Head of caudate nucleus (tissue), 42 donors: ENCODE results near the gene GPATCH8.
A peak's percentile ranks its signal among the peaks of the same experiment; 100 is the strongest.

Source experiments
- DNase-seq, 42 donors: peaks; one replicate each; pipeline versions ENCODE4 v3.0.0 to v3.0.0-alpha.2; 2020 to 2021; ENCODE audit warnings: mixed read lengths in 7 of 42
- intact Hi-C: fragments of 100-400 bp; cut with DNase I; formaldehyde crosslinking; loops from one replicate; pipeline ENCODE4 v1.15.0; 2022

The GPATCH8 gene

GRCh38 chr17:44363613-44364159, 139.5 kb downstream of the GPATCH8 start, which contains the start of gene FAM171A2:
FAM171A2 (minus strand) TSS chr17:44363853; CDS start chr17:44363714, 139 bp downstream.
- intact Hi-C loops = no loop called here
- DNase-seq = peak in 38 of 42 donors; percentile 30 to 85 (median 68)

DNA sequence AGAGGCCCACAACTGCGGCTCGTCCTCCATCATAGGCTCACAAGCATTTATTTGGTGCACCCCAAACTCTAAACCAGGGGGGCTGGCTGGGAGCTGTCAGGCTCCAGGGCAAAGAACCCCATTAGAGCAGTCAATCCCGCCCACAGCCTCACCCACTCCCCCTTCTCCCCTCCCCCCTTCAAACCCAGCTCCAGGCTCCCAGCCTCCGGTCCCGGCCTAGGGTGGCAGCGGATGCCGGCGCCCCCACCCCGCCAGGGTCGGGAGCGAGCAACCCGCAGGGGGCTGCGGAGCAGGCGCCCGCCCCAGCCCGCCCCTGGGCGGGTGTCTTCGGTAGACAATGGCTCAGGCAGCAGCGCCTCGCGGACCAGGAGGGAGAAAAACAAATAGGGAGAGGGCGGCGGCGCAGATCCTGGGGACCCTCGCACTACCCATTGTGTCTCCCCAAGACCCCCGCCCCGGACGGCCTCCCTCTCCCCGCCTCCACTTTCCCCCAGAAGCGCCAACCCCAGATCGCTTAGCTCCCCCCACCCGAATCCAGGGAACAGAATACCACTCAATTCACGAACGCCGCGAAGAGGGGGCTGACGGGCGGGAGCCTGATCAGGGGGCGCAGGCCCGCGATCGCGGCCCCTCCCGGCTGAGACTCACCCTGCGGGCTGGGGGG, 140.1 kb downstream of the GPATCH8 start:
- DNase-seq = peak in 17 of 42 donors; percentile 17 to 66 (median 48)
- intact Hi-C loops = no loop called here

GRCh38 chr17:44362459-44362948, 140.7 kb downstream of the GPATCH8 start:
- DNase-seq = no peak
- intact Hi-C loops = no loop called here

DNA sequence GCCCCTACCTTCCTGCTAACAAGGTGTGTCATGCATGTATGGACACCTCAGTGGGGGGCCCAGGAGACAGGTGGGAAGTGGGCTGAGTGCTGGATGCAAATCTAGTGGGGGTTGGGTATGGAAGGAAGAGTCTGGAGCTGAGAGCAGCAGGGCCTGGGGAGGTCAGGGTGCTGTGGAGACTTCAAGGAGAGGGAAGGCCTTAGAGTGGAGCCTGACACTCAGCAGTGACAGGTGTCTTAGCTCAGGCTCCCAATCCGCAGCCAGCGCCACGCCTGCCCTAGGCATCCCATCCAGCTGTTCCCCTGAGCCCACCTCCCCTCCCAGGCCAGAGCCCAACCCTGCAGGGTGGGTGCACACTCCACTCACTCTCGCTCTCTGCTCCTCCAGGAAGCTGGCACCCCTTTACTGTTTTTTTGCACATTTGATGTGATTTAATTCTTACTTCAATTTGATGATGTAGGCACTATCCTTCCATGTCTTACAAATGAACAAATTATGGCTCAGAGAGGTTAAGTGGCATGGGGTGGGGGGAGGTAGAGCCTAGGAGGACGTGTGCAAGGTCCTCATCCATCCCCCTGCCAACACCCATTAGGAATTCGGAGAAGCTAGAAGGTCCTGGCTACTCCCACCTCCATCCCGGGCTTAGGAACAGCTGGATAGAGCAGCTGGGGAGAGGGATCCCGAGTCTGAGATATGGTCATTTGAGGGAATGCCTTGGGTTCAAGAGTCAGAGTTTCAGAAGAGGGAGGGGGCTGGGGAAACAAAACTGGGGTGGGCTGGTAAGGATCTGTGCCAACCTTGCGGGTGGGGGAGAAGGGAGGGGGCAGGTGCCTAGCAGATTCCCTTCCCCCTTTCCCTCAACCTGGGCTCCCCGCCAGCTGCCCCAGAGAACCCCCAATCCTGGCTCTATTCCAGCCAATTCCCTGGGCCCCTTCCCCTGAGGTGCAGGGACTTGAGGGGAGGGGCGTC, 141.6 kb downstream of the GPATCH8 start:
- DNase-seq = no peak

DNA sequence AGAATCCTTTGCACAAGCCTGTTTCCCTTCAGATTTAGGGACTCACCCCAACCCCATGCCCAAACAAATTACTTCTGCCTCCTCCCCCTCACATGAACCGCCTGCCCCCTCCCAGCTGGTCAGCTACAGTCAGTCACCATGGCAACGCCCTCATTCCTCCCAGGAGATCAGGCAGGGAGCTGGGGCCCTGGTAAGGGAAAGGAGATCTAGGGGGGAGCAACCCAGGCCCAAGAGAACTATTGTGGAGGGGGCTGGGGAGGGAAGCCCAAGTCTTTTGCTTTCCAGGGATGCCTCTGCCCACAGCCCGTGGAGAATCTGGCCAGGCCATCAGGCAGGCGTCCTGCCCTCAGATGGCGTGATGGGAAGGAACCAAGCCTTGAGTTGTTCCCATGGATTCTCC, 142.4 kb downstream of the GPATCH8 start:
- peak in 2 of 42 donors; percentile 36 to 44 for DNase-seq
- intact Hi-C loops = no loop called here

More for the DNA sequence above, 141.6 kb downstream of the GPATCH8 start:
- intact Hi-C loops = no loop called here

DNA sequence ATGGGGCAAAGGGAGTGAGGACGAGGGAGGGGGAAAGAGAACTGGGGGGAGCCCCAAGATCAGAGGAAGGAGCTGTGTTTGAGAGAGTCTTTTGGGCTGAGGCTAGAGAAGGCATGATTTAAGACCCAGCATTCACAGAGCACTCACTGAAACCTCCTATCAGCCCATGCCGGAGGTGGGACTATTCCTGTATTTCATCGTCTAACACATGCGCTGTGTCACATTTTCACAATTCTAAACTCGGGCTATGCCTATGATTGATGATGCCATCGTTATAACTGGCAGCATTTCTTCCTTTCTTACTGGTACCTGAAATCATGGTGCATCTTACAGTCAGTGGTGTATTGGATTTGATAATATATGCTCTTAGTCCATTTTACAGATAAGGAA, 143.1 kb downstream of the GPATCH8 start:
- DNase-seq = peak in 14 of 42 donors; percentile 25 to 82 (median 50)
- intact Hi-C loops = no loop called here

DNA sequence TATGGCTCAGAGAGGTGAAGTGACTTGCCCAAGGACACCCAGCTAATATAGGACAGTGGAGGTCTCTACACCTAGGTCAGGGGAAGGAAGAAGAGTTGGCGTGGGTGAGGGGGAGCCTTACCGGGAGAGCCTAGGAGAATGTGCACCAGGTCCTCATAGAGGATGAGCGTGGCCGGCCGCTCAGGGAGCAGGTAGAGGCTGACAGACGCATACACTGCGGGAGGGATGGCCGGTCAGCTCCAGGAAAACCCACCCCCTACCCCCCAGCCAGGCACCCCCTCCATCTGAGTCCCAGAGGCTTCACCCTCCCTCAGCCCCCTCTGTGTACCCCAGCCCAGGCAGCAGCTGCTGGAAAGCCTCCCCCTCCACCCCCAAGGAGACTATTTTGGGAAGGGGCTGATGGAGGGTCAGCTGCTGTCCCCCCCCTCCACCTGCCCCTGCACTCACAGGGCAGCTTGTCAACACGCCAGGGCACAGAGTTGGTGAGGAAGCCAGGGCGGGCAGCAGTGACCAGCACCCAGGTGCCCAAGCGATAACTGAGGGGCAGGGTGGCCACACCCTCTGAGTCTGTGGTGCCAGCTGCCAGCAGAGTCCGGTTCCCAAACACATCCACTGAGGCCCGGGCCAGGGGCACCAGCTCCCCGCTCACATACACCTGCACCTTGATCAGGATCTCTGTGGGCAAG, 143.6 kb downstream of the GPATCH8 start:
- DNase-seq = no peak
- intact Hi-C loops = no loop called here

GRCh38 chr17:44359006-44359405, 144.2 kb downstream of the GPATCH8 start:
- no peak for DNase-seq
- intact Hi-C loops = no loop called here

DNA sequence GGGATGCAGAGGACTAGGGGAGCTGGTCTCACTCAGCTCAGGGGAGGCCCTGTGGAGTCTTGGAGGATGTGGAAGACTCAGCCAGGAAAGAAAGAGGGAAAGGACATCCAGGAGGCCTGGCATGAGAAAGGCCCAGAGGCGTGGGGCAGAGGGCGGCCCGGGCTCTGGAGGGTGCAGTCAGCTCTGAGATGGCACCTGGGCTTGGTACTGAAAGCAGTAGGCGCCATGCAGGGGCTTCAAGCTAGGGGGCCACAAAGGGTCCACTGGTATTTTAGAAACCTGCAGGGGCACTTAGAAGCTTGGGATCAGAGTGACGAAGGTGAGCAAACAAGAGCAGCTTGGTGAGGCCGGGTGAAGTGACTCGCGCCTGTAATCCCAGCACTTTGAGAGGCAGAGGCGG, 145.1 kb downstream of the GPATCH8 start:
- intact Hi-C loops = no loop called here
- no peak for DNase-seq

DNA sequence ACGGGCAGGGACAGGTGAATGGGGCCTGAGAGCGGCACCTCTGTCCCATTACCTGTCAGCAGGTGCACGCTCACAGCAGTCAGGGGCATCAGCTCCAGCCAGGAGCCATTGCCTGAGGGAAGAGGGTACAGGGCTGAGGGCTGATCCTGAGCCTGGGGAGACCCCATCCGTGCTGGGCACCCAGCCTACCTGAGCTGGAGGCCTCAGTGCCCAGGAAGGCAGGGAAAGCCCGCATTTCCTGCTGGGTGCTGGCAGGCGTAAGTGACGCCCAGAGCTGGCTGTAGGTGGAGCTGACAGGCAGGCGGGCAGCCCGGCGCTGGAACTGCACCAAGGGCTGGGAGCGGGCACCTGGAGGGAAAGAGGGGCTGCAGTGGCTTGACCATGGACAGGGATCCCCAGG, 147.0 kb downstream of the GPATCH8 start:
- intact Hi-C loops = no loop called here

GRCh38 chr17:44355642-44356099, 147.5 kb downstream of the GPATCH8 start:
- intact Hi-C loops = no loop called here
- DNase-seq = no peak

More for the DNA sequence above, 147.0 kb downstream of the GPATCH8 start:
- DNase-seq = no peak

GRCh38 chr17:44354582-44355561, 148.3 kb downstream of the GPATCH8 start:
- DNase-seq = peak in 1 of 42 donors; percentile 54

DNA sequence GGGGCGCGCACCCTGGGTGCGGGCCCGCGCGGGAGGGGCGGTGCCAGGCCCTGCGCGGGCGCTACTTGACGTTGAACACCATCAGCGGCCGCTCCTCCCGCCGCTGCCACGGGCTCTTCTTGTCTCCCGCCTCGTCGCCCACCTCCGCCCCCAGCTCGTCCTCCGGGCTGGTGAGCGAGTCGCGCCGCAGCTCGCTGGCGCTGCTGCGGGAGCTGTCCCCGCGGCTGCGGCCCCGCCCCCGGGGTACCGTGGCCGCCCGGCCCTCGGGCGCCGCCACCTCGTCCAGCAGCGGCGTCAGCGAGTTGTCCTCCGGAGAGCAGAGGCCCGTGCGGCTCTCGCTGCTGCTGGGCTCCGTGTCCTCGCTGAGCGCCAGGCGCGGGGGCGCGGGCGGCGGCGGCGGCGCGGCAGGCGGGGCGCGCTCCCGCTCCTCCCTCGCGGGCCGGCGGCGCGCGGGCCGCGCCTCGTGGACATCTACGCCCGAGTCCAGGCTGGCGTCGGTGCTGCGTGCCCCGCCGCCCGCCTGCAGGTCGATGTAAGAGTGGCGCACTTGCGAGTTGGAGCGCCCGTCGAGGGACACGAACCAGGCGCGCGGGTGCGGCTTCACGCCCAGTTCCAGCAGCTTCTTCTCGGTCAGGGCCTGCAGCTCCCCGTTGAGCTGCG, 149.4 kb downstream of the GPATCH8 start:
- intact Hi-C loops = no loop called here
- DNase-seq = peak in 10 of 42 donors; percentile 11 to 53 (median 36)

More at GRCh38 chr17:44354582-44355561, 148.3 kb downstream of the GPATCH8 start:
- intact Hi-C loops = no loop called here

- intact Hi-C loops = no loop called here
- DNase-seq = no peak
Observed at GRCh38 chr17:44352828-44353671, 150.2 kb downstream of the GPATCH8 start.

DNA sequence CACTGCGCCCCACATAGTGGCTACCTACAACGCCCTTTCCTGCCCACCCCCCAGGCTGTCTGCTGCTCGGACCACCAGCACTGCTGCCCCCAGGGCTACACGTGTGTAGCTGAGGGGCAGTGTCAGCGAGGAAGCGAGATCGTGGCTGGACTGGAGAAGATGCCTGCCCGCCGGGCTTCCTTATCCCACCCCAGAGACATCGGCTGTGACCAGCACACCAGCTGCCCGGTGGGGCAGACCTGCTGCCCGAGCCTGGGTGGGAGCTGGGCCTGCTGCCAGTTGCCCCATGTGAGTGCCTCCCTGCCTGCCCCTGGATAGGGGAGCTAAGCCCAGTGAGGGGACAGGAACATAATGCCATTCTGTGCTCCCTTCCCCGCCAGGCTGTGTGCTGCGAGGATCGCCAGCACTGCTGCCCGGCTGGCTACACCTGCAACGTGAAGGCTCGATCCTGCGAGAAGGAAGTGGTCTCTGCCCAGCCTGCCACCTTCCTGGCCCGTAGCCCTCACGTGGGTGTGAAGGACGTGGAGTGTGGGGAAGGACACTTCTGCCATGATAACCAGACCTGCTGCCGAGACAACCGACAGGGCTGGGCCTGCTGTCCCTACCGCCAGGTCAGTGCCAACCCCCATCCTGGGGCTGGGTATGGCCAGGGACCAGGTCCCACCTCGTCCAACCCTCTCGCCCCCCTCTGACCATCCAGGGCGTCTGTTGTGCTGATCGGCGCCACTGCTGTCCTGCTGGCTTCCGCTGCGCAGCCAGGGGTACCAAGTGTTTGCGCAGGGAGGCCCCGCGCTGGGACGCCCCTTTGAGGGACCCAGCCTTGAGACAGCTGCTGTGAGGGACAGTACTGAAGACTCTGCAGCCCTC, 151.0 kb downstream of the GPATCH8 start:
- intact Hi-C loops = no loop called here
- DNase-seq = no peak
